HG02981 (cell line): ENCODE data around the gene GREB1.

Experiments
- ATAC-seq: cut with Tn5 transposase; IDR thresholded peaks from one replicate; pipeline ENCODE4 v1.9.1; 2021; ENCODE audit warnings: mild to moderate bottlenecking, moderate library complexity; ENCODE audit not compliant: unreplicated experiment

The GREB1 gene

GRCh38 chr2:11507517-11507916 is 26.3 kb upstream of the GREB1 start:
- no peak for ATAC-seq

- no peak for ATAC-seq
These were observed 25.6 kb upstream of the GREB1 start for GRCh38 chr2:11508279-11508678.

- ATAC-seq = no peak
These were observed 24.0 kb upstream of the GREB1 start for GRCh38 chr2:11509657-11510360.

GRCh38 chr2:11512431-11512830 is 21.4 kb upstream of the GREB1 start:
- ATAC-seq = no peak

- no peak for ATAC-seq
These were observed 20.5 kb upstream of the GREB1 start for GRCh38 chr2:11513319-11513718.

GRCh38 chr2:11514081-11514730 is 19.6 kb upstream of the GREB1 start:
- no peak for ATAC-seq

- ATAC-seq = no peak
These were observed 18.9 kb upstream of the GREB1 start for GRCh38 chr2:11514904-11515303.

- no peak for ATAC-seq
These were observed 18.3 kb upstream of the GREB1 start for GRCh38 chr2:11515490-11515981.

GRCh38 chr2:11516984-11517648 is 16.7 kb upstream of the GREB1 start:
- ATAC-seq = no peak

- ATAC-seq = no peak
These were observed 15.9 kb upstream of the GREB1 start for GRCh38 chr2:11517906-11518305.

GRCh38 chr2:11520092-11520693 is 13.7 kb upstream of the GREB1 start:
- ATAC-seq = no peak

- no peak for ATAC-seq
These were observed 12.1 kb upstream of the GREB1 start for GRCh38 chr2:11521775-11522174.

GRCh38 chr2:11524470-11524869 is 9.4 kb upstream of the GREB1 start:
- no peak for ATAC-seq

GRCh38 chr2:11525762-11526161 is 8.1 kb upstream of the GREB1 start:
- ATAC-seq = no peak

GRCh38 chr2:11527001-11527400 is 6.8 kb upstream of the GREB1 start:
- no peak for ATAC-seq

- no peak for ATAC-seq
These were observed 5.6 kb upstream of the GREB1 start for GRCh38 chr2:11528228-11528627.

GRCh38 chr2:11530864-11531465 is 2.9 kb upstream of the GREB1 start:
- no peak for ATAC-seq

- no peak for ATAC-seq
These were observed 1.3 kb upstream of the GREB1 start for GRCh38 chr2:11532416-11533055.

GRCh38 chr2:11534071-11534745 is 363 bp downstream of the GREB1 start:
- no peak for ATAC-seq
